ENCODE data around the gene PRND. TPM values are rescaled to one million over a fixed set of nuclear protein-coding genes. Genes with fewer than 3 reads are reported as not detected.

PRND gene
- not detected for polyA plus RNA-seq (2012; ENCODE audit: missing spikeins)

GRCh38 chr20:4721719-4722118 lies at the start of gene PRND:
Gene PRND (plus strand): TSS chr20:4721909. CDS start chr20:4724552, 2,643 bp downstream.
- FAIRE-seq (no peak), DNase-seq (ENCODE audit: insufficient read length) (no peak)
- TF ChIP-seq POLR2A (IDR thresholded peaks at IDR 0.05; ENCODE audit: low read depth, low read length) (no peak), TAF1 (IDR thresholded peaks at IDR 0.05; ENCODE audit: borderline replicate concordance, low read depth, low read length) (no peak), POLR2AphosphoS5 (IDR thresholded peaks at IDR 0.05; ENCODE audit: low read depth, low read length) (no peak)

- TF ChIP-seq POLR2A (IDR thresholded peaks at IDR 0.05; ENCODE audit: low read depth, low read length) (no peak), POLR2AphosphoS5 (IDR thresholded peaks at IDR 0.05; ENCODE audit: low read depth, low read length) (no peak), TAF1 (IDR thresholded peaks at IDR 0.05; ENCODE audit: borderline replicate concordance, low read depth, low read length) (no peak)
- DNase-seq (ENCODE audit: insufficient read length) (no peak), FAIRE-seq (no peak)
These were observed 48.8 kb upstream of the PRND start for GRCh38 chr20:4672948-4673347.

- no peak for DNase-seq (ENCODE audit: insufficient read length)
- no peak for TF ChIP-seq POLR2A (IDR thresholded peaks at IDR 0.05; ENCODE audit: low read depth, low read length)
- TF ChIP-seq TAF1 (IDR thresholded peaks at IDR 0.05; ENCODE audit: borderline replicate concordance, low read depth, low read length): no peak
- no peak for TF ChIP-seq POLR2AphosphoS5 (IDR thresholded peaks at IDR 0.05; ENCODE audit: low read depth, low read length)
- no peak for FAIRE-seq
These were observed 48.2 kb upstream of the PRND start for GRCh38 chr20:4673371-4674001.

- FAIRE-seq (no peak), DNase-seq (ENCODE audit: insufficient read length) (no peak)
- TF ChIP-seq POLR2A (IDR thresholded peaks at IDR 0.05; ENCODE audit: low read depth, low read length) (no peak), TAF1 (IDR thresholded peaks at IDR 0.05; ENCODE audit: borderline replicate concordance, low read depth, low read length) (no peak), POLR2AphosphoS5 (IDR thresholded peaks at IDR 0.05; ENCODE audit: low read depth, low read length) (no peak)
These were observed 47.0 kb upstream of the PRND start for GRCh38 chr20:4674672-4675071.

GRCh38 chr20:4677846-4678245 lies 43.9 kb upstream of the PRND start:
- DNase-seq (ENCODE audit: insufficient read length): no peak
- no peak for TF ChIP-seq TAF1 (IDR thresholded peaks at IDR 0.05; ENCODE audit: borderline replicate concordance, low read depth, low read length)
- TF ChIP-seq POLR2AphosphoS5 (IDR thresholded peaks at IDR 0.05; ENCODE audit: low read depth, low read length): no peak
- no peak for TF ChIP-seq POLR2A (IDR thresholded peaks at IDR 0.05; ENCODE audit: low read depth, low read length)
- FAIRE-seq: peak; percentile 33

GRCh38 chr20:4681401-4681800 lies 40.3 kb upstream of the PRND start:
- FAIRE-seq (no peak), DNase-seq (ENCODE audit: insufficient read length) (no peak)
- TF ChIP-seq TAF1 (IDR thresholded peaks at IDR 0.05; ENCODE audit: borderline replicate concordance, low read depth, low read length) (no peak), POLR2AphosphoS5 (IDR thresholded peaks at IDR 0.05; ENCODE audit: low read depth, low read length) (no peak), POLR2A (IDR thresholded peaks at IDR 0.05; ENCODE audit: low read depth, low read length) (no peak)

GRCh38 chr20:4681991-4682401 lies 39.7 kb upstream of the PRND start:
- DNase-seq (ENCODE audit: insufficient read length) (no peak), FAIRE-seq (no peak)
- TF ChIP-seq POLR2AphosphoS5 (IDR thresholded peaks at IDR 0.05; ENCODE audit: low read depth, low read length): no peak
- TF ChIP-seq POLR2A (IDR thresholded peaks at IDR 0.05; ENCODE audit: low read depth, low read length): no peak
- TF ChIP-seq TAF1 (IDR thresholded peaks at IDR 0.05; ENCODE audit: borderline replicate concordance, low read depth, low read length): no peak

- DNase-seq (ENCODE audit: insufficient read length): no peak
- TF ChIP-seq TAF1 (IDR thresholded peaks at IDR 0.05; ENCODE audit: borderline replicate concordance, low read depth, low read length) (no peak), POLR2AphosphoS5 (IDR thresholded peaks at IDR 0.05; ENCODE audit: low read depth, low read length) (no peak), POLR2A (IDR thresholded peaks at IDR 0.05; ENCODE audit: low read depth, low read length) (no peak)
- FAIRE-seq: no peak
These were observed 39.0 kb upstream of the PRND start for GRCh38 chr20:4682682-4683081.

- no peak for FAIRE-seq
- no peak for TF ChIP-seq TAF1 (IDR thresholded peaks at IDR 0.05; ENCODE audit: borderline replicate concordance, low read depth, low read length)
- no peak for TF ChIP-seq POLR2A (IDR thresholded peaks at IDR 0.05; ENCODE audit: low read depth, low read length)
- no peak for TF ChIP-seq POLR2AphosphoS5 (IDR thresholded peaks at IDR 0.05; ENCODE audit: low read depth, low read length)
- no peak for DNase-seq (ENCODE audit: insufficient read length)
These were observed 38.4 kb upstream of the PRND start for GRCh38 chr20:4683261-4683660.

- FAIRE-seq: no peak
- TF ChIP-seq POLR2AphosphoS5 (IDR thresholded peaks at IDR 0.05; ENCODE audit: low read depth, low read length): no peak
- no peak for TF ChIP-seq TAF1 (IDR thresholded peaks at IDR 0.05; ENCODE audit: borderline replicate concordance, low read depth, low read length)
- no peak for TF ChIP-seq POLR2A (IDR thresholded peaks at IDR 0.05; ENCODE audit: low read depth, low read length)
- DNase-seq (ENCODE audit: insufficient read length): no peak
These were observed 36.8 kb upstream of the PRND start for GRCh38 chr20:4684837-4685413.

GRCh38 chr20:4685923-4686221 lies 35.8 kb upstream of the PRND start:
- TF ChIP-seq TAF1 (IDR thresholded peaks at IDR 0.05; ENCODE audit: borderline replicate concordance, low read depth, low read length) (no peak), POLR2AphosphoS5 (IDR thresholded peaks at IDR 0.05; ENCODE audit: low read depth, low read length) (no peak), POLR2A (IDR thresholded peaks at IDR 0.05; ENCODE audit: low read depth, low read length) (no peak)
- FAIRE-seq (no peak), DNase-seq (ENCODE audit: insufficient read length) (no peak)

GRCh38 chr20:4688305-4688704 lies 33.4 kb upstream of the PRND start:
- no peak for TF ChIP-seq POLR2A (IDR thresholded peaks at IDR 0.05; ENCODE audit: low read depth, low read length)
- no peak for TF ChIP-seq POLR2AphosphoS5 (IDR thresholded peaks at IDR 0.05; ENCODE audit: low read depth, low read length)
- TF ChIP-seq TAF1 (IDR thresholded peaks at IDR 0.05; ENCODE audit: borderline replicate concordance, low read depth, low read length): no peak
- DNase-seq (ENCODE audit: insufficient read length) (no peak), FAIRE-seq (no peak)
